Endodermal cell (in vitro differentiated cells): ENCODE measurements around the gene AUTS2. TPM values are rescaled to one million over a fixed set of nuclear protein-coding genes. Genes with fewer than 3 reads are reported as not detected.

ENCODE experiments used
- DNase-seq: peaks from one replicate; pipeline ENCODE4 v3.0.0-alpha.2; 2017
- H3K27ac ChIP-seq: 2 replicates; pipeline ENCODE4 v1.5.1; 2013; ENCODE audit warnings: mild to moderate bottlenecking, low read depth, low read length, moderate library complexity
- H3K27me3 ChIP-seq: 2 replicates; pipeline ENCODE4 v1.6.1; 2013; ENCODE audit warnings: mild to moderate bottlenecking, low read length, moderate library complexity; ENCODE audit not compliant: insufficient read depth, control insufficient read depth, poor library complexity, severe bottlenecking
- H3K36me3 ChIP-seq: 2 replicates; pipeline ENCODE4 v1.7.0; 2013; ENCODE audit warnings: mild to moderate bottlenecking, low read length, moderate library complexity; ENCODE audit not compliant: control insufficient read depth, insufficient read depth
- H3K4me1 ChIP-seq: one replicate; pipeline ENCODE4 v1.7.0; 2013; ENCODE audit warnings: low read length; ENCODE audit not compliant: control insufficient read depth, insufficient read depth
- H3K4me3 ChIP-seq: 2 replicates; pipeline ENCODE4 v1.5.1; 2013; ENCODE audit warnings: mild to moderate bottlenecking, low read length, moderate library complexity
- H3K9ac ChIP-seq: 2 replicates; pipeline ENCODE4 v1.6.1; 2013; ENCODE audit warnings: mild to moderate bottlenecking, low read length, moderate library complexity; ENCODE audit not compliant: poor library complexity, severe bottlenecking; ENCODE audit errors: extremely low read depth
- H3K9me3 ChIP-seq: 2 replicates; pipeline ENCODE4 v1.6.1; 2013; ENCODE audit warnings: mild to moderate bottlenecking, low read length, moderate library complexity; ENCODE audit not compliant: control insufficient read depth
- H3K27ac Mint-ChIP-seq: 2 replicates; pipeline ENCODE4 v1.8.0; 2020; ENCODE audit warnings: mixed read lengths
- H3K27me3 Mint-ChIP-seq: 2 replicates; pipeline ENCODE4 v1.8.0; 2021; ENCODE audit warnings: mild to moderate bottlenecking, mixed read lengths; ENCODE audit not compliant: insufficient read depth
- H3K36me3 Mint-ChIP-seq: 2 replicates; pipeline ENCODE4 v1.8.0; 2020; ENCODE audit warnings: low read depth, mixed read lengths
- H3K4me1 Mint-ChIP-seq: 2 replicates; pipeline ENCODE4 v1.8.0; 2020; ENCODE audit warnings: mixed read lengths
- H3K4me3 Mint-ChIP-seq: 2 replicates; pipeline ENCODE4 v1.8.0; 2020; ENCODE audit warnings: mild to moderate bottlenecking, moderate library complexity, mixed read lengths
- H3K9me3 Mint-ChIP-seq: 2 replicates; pipeline ENCODE4 v1.8.0; 2020; ENCODE audit warnings: mild to moderate bottlenecking, mixed read lengths
- CTCF ChIP-seq: fragments of 200-600 bp; sonication (generic); conservative IDR thresholded peaks from 2 replicates; pipeline ENCODE4 v1.5.0; 2021; ENCODE audit warnings: antibody characterized with exemption, mild to moderate bottlenecking
- WGBS, 2 experiments: methylation state at CpG; one replicate each; pipeline versions ENCODE4 v1.1.5 to v1.1.7; 2013; ENCODE audit warnings: missing lambda C conversion rate in 2 of 2, mixed read lengths in 1 of 2; ENCODE audit not compliant: insufficient coverage in 1 of 2, insufficient read length in 1 of 2; 5-methylcytosine and 5-hydroxymethylcytosine counted together
- total RNA-seq, 2 donors: library from RNA; stranded (reverse); fragmentation: NEBNext Ultra II Directional in 1 of 2; extraction: Animal tissue kit (Norgen Biotek cat#: 25700) in 1 of 2; gene quantifications; 2 replicates in 1 of 2; 3 replicates in 1 of 2; pipeline ENCODE4 v1.2.1, GENCODE V29; 2021

AUTS2 gene
- total RNA-seq, 2 donors from 2014 or later = 76.8 to 106 TPM

GRCh38 chr7:70005891-70006260, 407.6 kb downstream of the AUTS2 start:
- Mint-ChIP-seq H3K27me3 (no peaks in the 10 kb centered on the region), H3K36me3 (no peaks in the 10 kb centered on the region), H3K4me3 (no peak overlapping the region), H3K4me1 (peaks cover 2% of the 10 kb centered on the region), H3K27ac (no peak overlapping the region), H3K9me3 (no peaks in the 10 kb centered on the region)
- Histone ChIP-seq H3K4me3 (no peak overlapping the region), H3K9me3 (no peaks in the 10 kb centered on the region), H3K27me3 (no peaks in the 10 kb centered on the region), H3K9ac (no peak overlapping the region), H3K27ac (no peak overlapping the region), H3K4me1 (no peaks in the 10 kb centered on the region), H3K36me3 (no peaks in the 10 kb centered on the region)
- 93 to 95% methylated on average over 6 to 7 of the region's 7 CpGs for WGBS, 2 experiments
- no peak for DNase-seq
- no peak for TF ChIP-seq CTCF

DNA sequence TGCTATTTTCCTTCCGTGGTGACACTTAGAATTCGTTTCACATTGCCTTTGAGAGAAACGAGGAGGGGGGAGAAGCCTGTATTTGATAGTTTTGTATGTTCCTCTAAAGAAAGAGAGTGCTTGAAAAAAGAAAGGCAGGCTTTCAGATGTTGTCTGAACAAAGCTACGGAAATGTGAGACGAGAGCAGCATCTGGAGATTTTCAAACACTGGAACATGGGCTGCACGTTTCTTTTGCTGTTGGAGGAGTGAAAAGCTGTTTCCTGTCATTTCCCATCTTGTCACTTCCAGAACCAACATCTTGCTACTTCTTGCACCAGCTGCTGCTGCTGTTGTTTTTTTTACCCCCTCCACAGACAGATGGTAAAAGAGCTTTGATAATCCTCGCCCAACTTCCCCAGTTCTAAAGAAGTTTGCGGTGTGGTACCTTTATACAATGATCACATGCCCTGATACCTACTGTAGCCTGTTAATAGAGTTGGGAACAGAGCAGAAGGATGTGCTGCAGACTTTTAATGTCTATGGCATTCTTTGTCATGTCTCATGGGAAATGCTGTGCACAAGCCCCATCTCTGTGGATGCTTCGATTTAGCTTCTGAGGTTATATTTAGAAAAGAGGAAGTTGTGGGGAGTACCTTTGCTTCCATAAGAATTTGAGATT, 408.1 kb downstream of the AUTS2 start:
- Mint-ChIP-seq H3K27me3 (no peaks in the 10 kb centered on the region), H3K4me1 (peaks cover 2% of the 10 kb centered on the region), H3K9me3 (no peaks in the 10 kb centered on the region), H3K4me3 (no peak overlapping the region), H3K27ac (no peak overlapping the region), H3K36me3 (no peaks in the 10 kb centered on the region)
- H3K9me3 ChIP-seq = no peaks in the 10 kb centered on the region
- H3K36me3 ChIP-seq = no peaks in the 10 kb centered on the region
- TF ChIP-seq CTCF = no peak
- 67 to 86% methylated on average over 4 to 9 of the region's 9 CpGs for WGBS, 2 experiments
- no peak overlapping the region for H3K4me3 ChIP-seq
- no peaks in the 10 kb centered on the region for H3K27me3 ChIP-seq
- no peaks in the 10 kb centered on the region for H3K4me1 ChIP-seq
- H3K9ac ChIP-seq = no peak overlapping the region
- no peak for DNase-seq
- no peak overlapping the region for H3K27ac ChIP-seq

DNA sequence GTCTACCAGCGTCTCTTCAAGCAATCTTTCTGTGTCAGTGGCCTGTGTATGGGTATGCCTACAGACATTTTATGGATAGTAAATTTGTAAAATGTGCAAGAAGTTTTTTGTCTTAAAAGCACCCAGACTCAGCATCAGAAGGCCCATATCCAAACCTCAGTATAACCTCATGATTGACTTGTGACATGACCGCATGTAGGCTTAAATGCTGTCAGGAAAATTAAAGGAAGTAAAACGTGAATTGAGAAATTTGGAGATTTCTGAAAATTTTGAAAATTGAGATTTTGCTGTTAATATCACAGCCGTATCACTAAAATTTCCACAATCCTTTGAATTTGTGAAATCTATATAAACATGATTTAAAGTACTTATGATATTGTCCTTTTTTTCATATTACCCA, 410.2 kb downstream of the AUTS2 start:
- Mint-ChIP-seq H3K27me3 (no peaks in the 10 kb centered on the region), H3K4me1 (peaks cover 22% of the 10 kb centered on the region), H3K27ac (no peak overlapping the region), H3K9me3 (no peaks in the 10 kb centered on the region), H3K4me3 (no peak overlapping the region), H3K36me3 (no peaks in the 10 kb centered on the region)
- Histone ChIP-seq H3K27me3 (no peaks in the 10 kb centered on the region), H3K27ac (no peak overlapping the region), H3K36me3 (no peaks in the 10 kb centered on the region), H3K9me3 (no peaks in the 10 kb centered on the region), H3K4me1 (peaks cover 9% of the 10 kb centered on the region), H3K9ac (no peak overlapping the region), H3K4me3 (no peak overlapping the region)
- no peak for DNase-seq
- TF ChIP-seq CTCF = no peak
- WGBS, 2 experiments = 93 to 100% methylated on average over 2 to 4 of the region's 4 CpGs
